ENCODE measurements around the gene SIK3.

The SIK3 gene

GRCh38 chr11:117107701-117108590 lies 9.7 kb upstream of the SIK3 start:
- no peak for DNase-seq

- DNase-seq, result no peak
Observed at GRCh38 chr11:117100556-117100955, 2.3 kb upstream of the SIK3 start.

GRCh38 chr11:117099696-117100095 lies 1.5 kb upstream of the SIK3 start:
- no peak for DNase-seq

GRCh38 chr11:117097389-117098268 lies 599 bp downstream of the SIK3 start:
- DNase-seq, result no peak

GRCh38 chr11:117097014-117097388 lies 1.2 kb downstream of the SIK3 start:
- DNase-seq, result no peak

GRCh38 chr11:117096201-117096991 lies 1.8 kb downstream of the SIK3 start:
- DNase-seq, result peak; percentile 92

- DNase-seq, result peak; percentile 25
Observed at GRCh38 chr11:117095284-117096161, 2.7 kb downstream of the SIK3 start.

GRCh38 chr11:117094776-117095175 lies 3.5 kb downstream of the SIK3 start:
- DNase-seq, result no peak

- DNase-seq, result no peak
Observed at GRCh38 chr11:117092951-117093590, 5.2 kb downstream of the SIK3 start.

GRCh38 chr11:117091753-117092477 lies 6.3 kb downstream of the SIK3 start:
- no peak for DNase-seq

- DNase-seq, result no peak
Observed at GRCh38 chr11:117090111-117090706, 8.0 kb downstream of the SIK3 start.

GRCh38 chr11:117089685-117090084 lies 8.5 kb downstream of the SIK3 start:
- DNase-seq, result no peak

GRCh38 chr11:117087446-117087845 lies 10.8 kb downstream of the SIK3 start:
- no peak for DNase-seq

GRCh38 chr11:117084992-117085391 lies 13.2 kb downstream of the SIK3 start:
- no peak for DNase-seq

- no peak for DNase-seq
Observed at GRCh38 chr11:117083011-117083935, 15.0 kb downstream of the SIK3 start.

- no peak for DNase-seq
Observed at GRCh38 chr11:117081908-117082307, 16.3 kb downstream of the SIK3 start.

- DNase-seq, result no peak
Observed at GRCh38 chr11:117080370-117080769, 17.9 kb downstream of the SIK3 start.

GRCh38 chr11:117076941-117077691 lies 21.1 kb downstream of the SIK3 start:
- no peak for DNase-seq

Data from MV-4-11 (cell line).